Activated CD4-positive, alpha-beta T cell treated with anti-CD3 and anti-CD28 coated beads for 24 hours (primary cell): Measurements from ENCODE around the gene ZNF716.
"Not testable (repeated sequence)": the region's sequence is repeated elsewhere in the genome, so short reads cannot be mapped to it uniquely, and the experiment has no call there.

Experiments
- DNase-seq, 2 donors: peaks; one replicate each; pipeline ENCODE4 v3.0.0-alpha.2; 2020; ENCODE audit warnings: low read depth in 2 of 2

The ZNF716 gene

GRCh38 chr7:57425969-57426628, 23.9 kb upstream of the ZNF716 start:
- no peak for DNase-seq

GRCh38 chr7:57426629-57427003, 23.4 kb upstream of the ZNF716 start:
- no peak for DNase-seq

- DNase-seq = no peak
Observed at GRCh38 chr7:57427146-57427545, 22.8 kb upstream of the ZNF716 start.

- DNase-seq = no peak
Observed at GRCh38 chr7:57427594-57427993, 22.4 kb upstream of the ZNF716 start.

- no peak for DNase-seq
Observed at GRCh38 chr7:57432583-57432982, 17.4 kb upstream of the ZNF716 start.

- DNase-seq = no peak
Observed at GRCh38 chr7:57437581-57437980, 12.4 kb upstream of the ZNF716 start.

GRCh38 chr7:57438244-57438643, 11.7 kb upstream of the ZNF716 start:
- no peak for DNase-seq

- no peak for DNase-seq
Observed at GRCh38 chr7:57443567-57443966, 6.4 kb upstream of the ZNF716 start.

- not testable (repeated sequence) for DNase-seq
Observed at GRCh38 chr7:57469186-57469828, 19.3 kb downstream of the ZNF716 start.

- DNase-seq = not testable (repeated sequence)
Observed at GRCh38 chr7:57480304-57480703, 30.3 kb downstream of the ZNF716 start.

- DNase-seq = not testable (repeated sequence)
Observed at GRCh38 chr7:57485022-57485421, 35.0 kb downstream of the ZNF716 start.

- DNase-seq = no peak
Observed at GRCh38 chr7:57487957-57488356, 38.0 kb downstream of the ZNF716 start.

- DNase-seq = not testable (repeated sequence)
Observed at GRCh38 chr7:57495111-57495510, 45.1 kb downstream of the ZNF716 start.

GRCh38 chr7:57496395-57496794, 46.4 kb downstream of the ZNF716 start:
- DNase-seq = no peak

- no peak for DNase-seq
Observed at GRCh38 chr7:57505176-57505575, 55.2 kb downstream of the ZNF716 start.
